NT2/D1 (cell line): ENCODE measurements around the gene OR2S2.

Experiments used
- SUZ12 ChIP-seq: IDR thresholded peaks from 2 replicates; pipeline ENCODE4 v1.6.1; 2011; ENCODE audit not compliant: insufficient read length, insufficient read depth; ENCODE audit errors: extremely low read depth
- YY1 ChIP-seq: IDR thresholded peaks from 2 replicates; pipeline ENCODE4 v1.6.1; 2011; ENCODE audit not compliant: insufficient read length, insufficient read depth
- ZNF274 ChIP-seq: IDR thresholded peaks from 2 replicates; pipeline ENCODE4 v1.6.1; 2011; ENCODE audit warnings: mild to moderate bottlenecking, low read depth, low read length

- TF ChIP-seq ZNF274 (no peak), SUZ12 (no peak), YY1 (no peak)
Measured at GRCh38 chr9:35945341-35946018, 12.5 kb downstream of the OR2S2 start.
